K562 (cell line): ENCODE measurements around the gene GBF1. TPM values are rescaled to one million over a fixed set of nuclear protein-coding genes. Genes with fewer than 3 reads are reported as not detected.

ENCODE experiments used
- ATAC-seq: fragments of 200-7000 bp; cut with Tn5 transposase; 3 replicates; pipeline ENCODE4 v1.9.1; 2020; ENCODE audit warnings: moderate library complexity
- BruUV-seq: library from RNA; stranded (reverse); fragments of 400-500 nt; replicated peaks from 2 replicates; lab custom pipeline; 2021; lab: Mats Ljungman, UMichigan
- CTCF ChIA-PET: fragments of 300-600 bp; formaldehyde crosslinking; extraction: SDS; loops from one replicate; lab custom pipeline; 2021; ENCODE audit warnings: low intra/inter-chr PET ratio; lab: Yijun Ruan, JAX
- POLR2A ChIA-PET: fragments of 300-600, 350-650 bp; sonication (Branson Sonifier 250); formaldehyde crosslinking; extraction: SDS; loops from one replicate; lab custom pipeline; 2021; ENCODE audit warnings: antibody characterized with exemption, inconsistent platforms; lab: Yijun Ruan, JAX
- DNase-seq, 4 experiments: peaks; one replicate each; pipeline versions ENCODE4 v3.0.0 to v3.0.0-alpha.2; 2011 to 2018; ENCODE audit warnings: low spot score in 3 of 4, mixed read lengths in 3 of 4; ENCODE audit errors: extremely low read depth in 1 of 4
- FAIRE-seq: peaks from 2 replicates; lab custom pipeline; 2011; peaks lifted over from hg19 to GRCh38; lab: Jason Lieb, UNC
- H2AFZ ChIP-seq: 2 replicates; pipeline ENCODE4 v1.6.0; 2011; ENCODE audit warnings: low read depth, low read length, control low read depth, inconsistent platforms
- H3K27ac ChIP-seq: fragments of 200-600 bp; 3 replicates; pipeline ENCODE4 v1.8.0; 2011; ENCODE audit warnings: low read depth, mild to moderate bottlenecking, control low read depth, inconsistent platforms, low read length, moderate library complexity, mixed read lengths; ENCODE audit errors: extremely low read depth
- H3K27me3 ChIP-seq, 2 experiments: fragments of 300-600 bp in 1 of 2; 2 replicates in 1 of 2; 3 replicates in 1 of 2; pipeline versions ENCODE4 v1.6.0 to v1.8.0; 2011; ENCODE audit warnings: inconsistent platforms in 2 of 2, low read length in 2 of 2, mild to moderate bottlenecking in 1 of 2, mixed read lengths in 1 of 2, moderate library complexity in 1 of 2; ENCODE audit not compliant: control insufficient read depth in 2 of 2, insufficient read depth in 2 of 2
- H3K36me3 ChIP-seq: fragments of 300-600 bp; 3 replicates; pipeline ENCODE4 v1.8.0; 2011; ENCODE audit warnings: mild to moderate bottlenecking, low read length, inconsistent platforms; ENCODE audit not compliant: control insufficient read depth, insufficient read depth
- H3K4me1 ChIP-seq, 2 experiments: fragments of 200-600 bp in 1 of 2; replicated peaks in 1 of 2; 2 replicates in 1 of 2; 3 replicates in 1 of 2; pipeline versions ENCODE4 v1.5.1 to v1.8.0; 2011; ENCODE audit warnings: inconsistent platforms in 2 of 2, low read length in 2 of 2, mild to moderate bottlenecking in 1 of 2, mixed read lengths in 1 of 2, moderate library complexity in 1 of 2; ENCODE audit not compliant: control insufficient read depth in 2 of 2, insufficient read depth in 2 of 2
- H3K4me2 ChIP-seq: 2 replicates; pipeline ENCODE4 v1.6.1; 2011; ENCODE audit warnings: low read length, control low read depth, inconsistent platforms, mixed read lengths; ENCODE audit not compliant: insufficient read depth
- H3K4me3 ChIP-seq: fragments of 200-600 bp; sonication (generic), shearing (Covaris generic); 2 replicates; pipeline ENCODE4 v1.5.1; 2016; ENCODE audit warnings: control low read depth, inconsistent platforms
- H3K79me2 ChIP-seq: fragments of 200-600 bp; 3 replicates; pipeline ENCODE4 v1.8.0; 2011; ENCODE audit warnings: low read length, inconsistent platforms; ENCODE audit not compliant: control insufficient read depth, insufficient read depth
- H3K9ac ChIP-seq, 2 experiments: 2 replicates each; pipeline versions ENCODE4 v1.6.0 to v1.6.1; 2011; ENCODE audit warnings: low read depth in 2 of 2, low read length in 2 of 2, control low read depth in 1 of 2, inconsistent platforms in 1 of 2, mild to moderate bottlenecking in 1 of 2, mixed read lengths in 1 of 2; ENCODE audit not compliant: insufficient read depth in 1 of 2
- H3K9me1 ChIP-seq: one replicate; pipeline ENCODE4 v1.6.0; 2011; ENCODE audit warnings: inconsistent platforms, mild to moderate bottlenecking, low read length, moderate library complexity; ENCODE audit not compliant: control insufficient read depth, insufficient read depth
- H3K9me3 ChIP-seq: replicated peaks from 2 replicates; pipeline ENCODE4 v1.5.1; 2011; ENCODE audit warnings: low read depth, low read length, inconsistent platforms; ENCODE audit not compliant: control insufficient read depth, insufficient read depth
- H4K20me1 ChIP-seq: replicated peaks from 2 replicates; pipeline ENCODE4 v1.6.1; 2011; ENCODE audit warnings: low read length, inconsistent platforms, mixed read lengths; ENCODE audit not compliant: control insufficient read depth, insufficient read depth
- ARID1B ChIP-seq: fragments of 450-650 bp; IDR thresholded peaks from 2 replicates; pipeline ENCODE4 v1.6.1; 2016; ENCODE audit warnings: antibody characterized with exemption, mild to moderate bottlenecking, inconsistent platforms
- FOXA3 ChIP-seq, 2 experiments: fragments of 450-650 bp in 1 of 2; sonication (generic) in 1 of 2; formaldehyde crosslinking; IDR thresholded peaks in 1 of 2; conservative IDR thresholded peaks in 1 of 2; 2 replicates each; pipeline versions ENCODE4 v1.4.0 to v1.8.0; 2020 to 2022; ENCODE audit warnings: mild to moderate bottlenecking in 2 of 2, missing genetic modification reagents in 1 of 2
- HMGN3 ChIP-seq: IDR thresholded peaks from 2 replicates; pipeline ENCODE4 v1.6.1; 2011; ENCODE audit warnings: borderline replicate concordance, low read depth, mild to moderate bottlenecking, mixed read lengths, low read length; ENCODE audit not compliant: insufficient read length; ENCODE audit errors: extremely low read depth
- KAT7 ChIP-seq: sonication (generic); formaldehyde crosslinking; IDR thresholded peaks from 2 replicates; pipeline ENCODE4 v1.8.0; 2022; ENCODE audit warnings: missing genetic modification reagents, mild to moderate bottlenecking, borderline replicate concordance
- LEF1 ChIP-seq: fragments of 450-650 bp; IDR thresholded peaks from 2 replicates; pipeline ENCODE4 v1.6.1; 2016; ENCODE audit warnings: mild to moderate bottlenecking
- NR4A1 ChIP-seq, 2 experiments: fragments of 250-450 bp in 1 of 2; fragments of 450-650 bp in 1 of 2; sonication (Bioruptor Pico) in 1 of 2; IDR thresholded peaks; 2 replicates each; pipeline versions ENCODE4 v1.4.0 to v1.6.1; 2016 to 2020; ENCODE audit warnings: mild to moderate bottlenecking in 2 of 2, missing compliant biosample characterization in 1 of 2, missing genetic modification characterization in 1 of 2, moderate library complexity in 1 of 2
- PTRF ChIP-seq: fragments of 450-650 bp; IDR thresholded peaks from 2 replicates; pipeline ENCODE4 v1.6.1; 2016; ENCODE audit warnings: mild to moderate bottlenecking, missing genetic modification characterization, missing compliant biosample characterization
- RBFOX2 ChIP-seq: fragments of 200-400 bp; formaldehyde crosslinking; IDR thresholded peaks from 2 replicates; pipeline ENCODE4 v1.6.1; 2017; ENCODE audit warnings: low read depth, mild to moderate bottlenecking, low read length, moderate library complexity
- ZBTB17 ChIP-seq: fragments of 450-650 bp; formaldehyde crosslinking; IDR thresholded peaks from 2 replicates; pipeline ENCODE4 v1.4.0; 2020; ENCODE audit warnings: mild to moderate bottlenecking
- ZEB2 ChIP-seq: fragments of 450-650 bp; IDR thresholded peaks from 2 replicates; pipeline ENCODE4 v1.6.1; 2016
- ZNF282 ChIP-seq: sonication (generic); formaldehyde crosslinking; IDR thresholded peaks from 2 replicates; pipeline ENCODE4 v1.8.1; 2023; ENCODE audit warnings: missing genetic modification reagents
- in situ Hi-C: fragments of 300-500 bp; cut with MboI; formaldehyde crosslinking; loops from 4 replicates; pipeline ENCODE4 v1.15.0; 2018; ENCODE audit warnings: inconsistent platforms, mixed read lengths
- intact Hi-C: fragments of 100-400 bp; cut with micrococcal nuclease; formaldehyde crosslinking; loops from 2 replicates; pipeline ENCODE4 v1.14.2; 2022
- polyA plus RNA-seq, 8 experiments: library from polyadenylated mRNA; depleted of rRNA in 4 of 8; stranded (reverse) in 5 of 8; unstranded in 3 of 8; fragments of >200 nt; fragmentation: Nextera tagmentation in 2 of 8; fragmentation: Illumina TruSeq in 1 of 8; extraction: Ambion mirVana in 2 of 8; extraction: Trizol in 1 of 8; gene quantifications; 2 replicates each; pipeline versions ENCODE4 v1.2.1 to v1.2.3, GENCODE V29; 2011 to 2014; ENCODE audit warnings: inconsistent platforms in 1 of 8, missing spikeins in 1 of 8
- total RNA-seq, 7 experiments: library from RNA; depleted of rRNA in 6 of 7; stranded (reverse); fragments of >200 nt in 6 of 7; fragmentation: Illumina TruSeq in 2 of 7; extraction: Trizol in 2 of 7; gene quantifications; 2 replicates each; pipeline versions ENCODE4 v1.2.1 to v1.2.3, GENCODE V29; 2011 to 2021; ENCODE audit warnings: low replicate concordance in 1 of 7
- TF ChIP-seq, protein P1 (sequence below): fragments of 250-450 bp; sonication (Bioruptor Pico); IDR thresholded peaks from 2 replicates; pipeline ENCODE4 v1.5.0; 2020; ENCODE audit warnings: mild to moderate bottlenecking
- TF ChIP-seq, protein P2 (sequence below): fragments of 250-450 bp; sonication (Bioruptor Pico); IDR thresholded peaks from 2 replicates; pipeline ENCODE4 v1.8.0; 2021; ENCODE audit warnings: moderate library complexity, mild to moderate bottlenecking, inconsistent platforms
- TF ChIP-seq, protein P3 (sequence below): fragments of 450-650 bp; IDR thresholded peaks from 2 replicates; pipeline ENCODE4 v1.6.1; 2017; ENCODE audit warnings: mild to moderate bottlenecking, moderate library complexity
- TF ChIP-seq, protein P4 (sequence below): fragments of 250-450 bp; sonication (Bioruptor Pico); IDR thresholded peaks from 2 replicates; pipeline ENCODE4 v1.9.0; 2021; ENCODE audit warnings: mild to moderate bottlenecking
- TF ChIP-seq, protein P5 (sequence below): fragments of 450-650 bp; IDR thresholded peaks from 2 replicates; pipeline ENCODE4 v1.7.1; 2018; ENCODE audit warnings: mild to moderate bottlenecking, low read depth; ENCODE audit not compliant: partially characterized antibody

GBF1 gene
- total and polyA plus RNA-seq, 9 of the 15 experiments (the other 6 are each of a cell fraction or from before 2014, with no cell fraction given) = 0.69 to 28.0 (median 10.3) TPM

DNA sequence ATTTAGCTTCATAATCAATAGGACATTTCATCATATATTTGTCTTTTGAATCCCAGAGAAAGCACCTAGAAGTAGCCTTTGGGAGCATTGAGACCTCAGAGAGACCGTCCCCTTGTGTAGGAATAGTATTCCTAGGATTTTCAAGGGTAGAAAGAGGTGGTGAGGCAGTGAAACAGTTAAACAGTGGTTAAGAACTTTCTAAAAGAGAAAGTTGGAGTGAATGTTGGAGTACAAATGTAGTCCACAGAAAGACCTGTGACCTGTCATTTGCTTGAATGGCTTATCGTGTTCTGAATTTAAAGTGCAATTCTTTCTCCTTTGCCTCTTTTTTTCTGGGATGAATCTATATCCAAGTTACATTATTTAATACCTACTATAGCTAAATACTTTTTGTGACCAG, 30.0 kb downstream of the GBF1 start (continued):
- TF ChIP-seq, protein P1, sequence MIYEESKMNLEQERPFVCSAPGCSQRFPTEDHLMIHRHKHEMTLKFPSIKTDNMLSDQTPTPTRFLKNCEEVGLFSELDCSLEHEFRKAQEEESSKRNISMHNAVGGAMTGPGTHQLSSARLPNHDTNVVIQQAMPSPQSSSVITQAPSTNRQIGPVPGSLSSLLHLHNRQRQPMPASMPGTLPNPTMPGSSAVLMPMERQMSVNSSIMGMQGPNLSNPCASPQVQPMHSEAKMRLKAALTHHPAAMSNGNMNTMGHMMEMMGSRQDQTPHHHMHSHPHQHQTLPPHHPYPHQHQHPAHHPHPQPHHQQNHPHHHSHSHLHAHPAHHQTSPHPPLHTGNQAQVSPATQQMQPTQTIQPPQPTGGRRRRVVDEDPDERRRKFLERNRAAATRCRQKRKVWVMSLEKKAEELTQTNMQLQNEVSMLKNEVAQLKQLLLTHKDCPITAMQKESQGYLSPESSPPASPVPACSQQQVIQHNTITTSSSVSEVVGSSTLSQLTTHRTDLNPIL (CRISPR knock-in tag) = no peak
- no peak for TF ChIP-seq KAT7 (CRISPR knock-in tag)
- TF ChIP-seq ARID1B = no peak
- no peak for TF ChIP-seq RBFOX2
- TF ChIP-seq, protein P2, sequence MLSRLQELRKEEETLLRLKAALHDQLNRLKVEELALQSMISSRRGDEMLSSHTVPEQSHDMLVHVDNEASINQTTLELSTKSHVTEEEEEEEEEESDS = no peak

DNA sequence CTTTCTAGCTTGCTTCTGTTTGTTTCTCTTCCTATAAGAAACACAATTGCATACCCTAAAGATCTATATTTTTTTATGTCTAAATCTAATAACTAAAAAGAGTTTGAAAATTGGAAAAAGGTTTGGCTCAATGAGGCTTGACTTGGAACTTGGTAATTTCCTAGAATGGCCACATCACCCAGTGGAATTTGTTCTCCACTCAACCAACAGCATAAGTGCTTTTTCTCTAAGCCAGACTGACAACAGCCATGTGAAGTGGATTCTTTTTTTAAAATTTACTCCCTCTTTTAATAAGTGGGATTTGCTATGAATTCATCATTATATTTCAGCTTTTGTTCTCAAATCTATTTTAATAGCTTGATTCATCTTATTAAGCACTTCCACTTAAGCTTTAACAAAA, 33.8 kb downstream of the GBF1 start:
- Histone ChIP-seq H3K27ac (no peak overlapping the region), H3K9me1 (no peaks in the 10 kb centered on the region), H3K4me1 (peaks cover 0 to 8% of the 10 kb centered on the region in 2 experiments; a peak in 2 of 5 replicates), H3K4me2 (no peak overlapping the region), H3K9me3 (no peaks in the 10 kb centered on the region), H3K36me3 (peaks cover 6% of the 10 kb centered on the region; the same call in 1 of the 3 replicates), H3K79me2 (peaks cover 58% of the 10 kb centered on the region; the same call in 2 of the 3 replicates), H4K20me1 (peaks cover 9% of the 10 kb centered on the region; the same call in 1 of the 2 replicates), H3K9ac (no peak overlapping the region), H2AFZ (no peak overlapping the region), H3K4me3 (no peak overlapping the region), H3K27me3 (no peaks in the 10 kb centered on the region)
- BruUV-seq = no TSS peak
- DNase-seq (no peak), ATAC-seq (no peak), FAIRE-seq (peak; percentile 11)
- POLR2A ChIA-PET = interaction anchor here (1.1 to 1.4 kb wide), 2 partner anchors 17 to 30 kb away, joined by 3 to 5 read pairs; no protein-coding TSS in a partner anchor
- CTCF ChIA-PET = no interaction called here
- intact Hi-C loops (no loop called here), in situ Hi-C loops (no loop called here)
- TF ChIP-seq, protein P3, sequence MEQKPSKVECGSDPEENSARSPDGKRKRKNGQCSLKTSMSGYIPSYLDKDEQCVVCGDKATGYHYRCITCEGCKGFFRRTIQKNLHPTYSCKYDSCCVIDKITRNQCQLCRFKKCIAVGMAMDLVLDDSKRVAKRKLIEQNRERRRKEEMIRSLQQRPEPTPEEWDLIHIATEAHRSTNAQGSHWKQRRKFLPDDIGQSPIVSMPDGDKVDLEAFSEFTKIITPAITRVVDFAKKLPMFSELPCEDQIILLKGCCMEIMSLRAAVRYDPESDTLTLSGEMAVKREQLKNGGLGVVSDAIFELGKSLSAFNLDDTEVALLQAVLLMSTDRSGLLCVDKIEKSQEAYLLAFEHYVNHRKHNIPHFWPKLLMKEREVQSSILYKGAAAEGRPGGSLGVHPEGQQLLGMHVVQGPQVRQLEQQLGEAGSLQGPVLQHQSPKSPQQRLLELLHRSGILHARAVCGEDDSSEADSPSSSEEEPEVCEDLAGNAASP = no peak
- TF ChIP-seq ZBTB17 (CRISPR knock-in tag) = no peak
- TF ChIP-seq ZEB2 = no peak
- TF ChIP-seq, protein P4, sequence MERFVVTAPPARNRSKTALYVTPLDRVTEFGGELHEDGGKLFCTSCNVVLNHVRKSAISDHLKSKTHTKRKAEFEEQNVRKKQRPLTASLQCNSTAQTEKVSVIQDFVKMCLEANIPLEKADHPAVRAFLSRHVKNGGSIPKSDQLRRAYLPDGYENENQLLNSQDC = no peak
- no peak for TF ChIP-seq PTRF (tag)
- TF ChIP-seq ZNF282 (CRISPR knock-in tag) = no peak
- no peak for TF ChIP-seq LEF1
- TF ChIP-seq, protein P5, sequence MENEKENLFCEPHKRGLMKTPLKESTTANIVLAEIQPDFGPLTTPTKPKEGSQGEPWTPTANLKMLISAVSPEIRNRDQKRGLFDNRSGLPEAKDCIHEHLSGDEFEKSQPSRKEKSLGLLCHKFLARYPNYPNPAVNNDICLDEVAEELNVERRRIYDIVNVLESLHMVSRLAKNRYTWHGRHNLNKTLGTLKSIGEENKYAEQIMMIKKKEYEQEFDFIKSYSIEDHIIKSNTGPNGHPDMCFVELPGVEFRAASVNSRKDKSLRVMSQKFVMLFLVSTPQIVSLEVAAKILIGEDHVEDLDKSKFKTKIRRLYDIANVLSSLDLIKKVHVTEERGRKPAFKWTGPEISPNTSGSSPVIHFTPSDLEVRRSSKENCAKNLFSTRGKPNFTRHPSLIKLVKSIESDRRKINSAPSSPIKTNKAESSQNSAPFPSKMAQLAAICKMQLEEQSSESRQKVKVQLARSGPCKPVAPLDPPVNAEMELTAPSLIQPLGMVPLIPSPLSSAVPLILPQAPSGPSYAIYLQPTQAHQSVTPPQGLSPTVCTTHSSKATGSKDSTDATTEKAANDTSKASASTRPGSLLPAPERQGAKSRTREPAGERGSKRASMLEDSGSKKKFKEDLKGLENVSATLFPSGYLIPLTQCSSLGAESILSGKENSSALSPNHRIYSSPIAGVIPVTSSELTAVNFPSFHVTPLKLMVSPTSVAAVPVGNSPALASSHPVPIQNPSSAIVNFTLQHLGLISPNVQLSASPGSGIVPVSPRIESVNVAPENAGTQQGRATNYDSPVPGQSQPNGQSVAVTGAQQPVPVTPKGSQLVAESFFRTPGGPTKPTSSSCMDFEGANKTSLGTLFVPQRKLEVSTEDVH = no peak
- no peak for TF ChIP-seq FOXA3 (CRISPR knock-in tag; conservative IDR thresholded peaks at IDR 0.05 in 1 of 2, IDR thresholded peaks at IDR 0.05 in 1 of 2)
- no peak for TF ChIP-seq NR4A1 (CRISPR knock-in tag; IDR thresholded peaks at IDR 0.05)
- no peak for TF ChIP-seq NR4A1 (tag; IDR thresholded peaks at IDR 0.05)
- TF ChIP-seq HMGN3 = no peak
